GM12878 (cell line): ENCODE results near the gene ZDHHC7. TPM values are rescaled to one million over a fixed set of nuclear protein-coding genes. Genes with fewer than 3 reads are reported as not detected.
A peak's percentile ranks its signal among the peaks of the same experiment; 100 is the strongest.

Experiments used
- ASH2L ChIP-seq: fragments of 300-600, 200-600 bp; sonication (generic); IDR thresholded peaks from 2 replicates; pipeline ENCODE4 v1.6.1; 2017; ENCODE audit warnings: low read depth, mild to moderate bottlenecking, borderline replicate concordance
- BACH1 ChIP-seq: fragments of 450-650 bp; IDR thresholded peaks from 2 replicates; pipeline ENCODE4 v1.6.1; 2017; ENCODE audit warnings: mild to moderate bottlenecking, borderline replicate concordance
- BMI1 ChIP-seq: fragments of 450-650 bp; IDR thresholded peaks from 2 replicates; pipeline ENCODE4 v1.6.1; 2016; ENCODE audit warnings: mild to moderate bottlenecking, moderate library complexity, borderline replicate concordance
- CBFB ChIP-seq: IDR thresholded peaks from 2 replicates; pipeline ENCODE4 v1.6.1; 2016; ENCODE audit warnings: antibody characterized with exemption, low read depth
- CREM ChIP-seq: IDR thresholded peaks from 2 replicates; pipeline ENCODE4 v1.6.1; 2014; ENCODE audit warnings: antibody characterized with exemption, low read depth
- CUX1 ChIP-seq: IDR thresholded peaks from 2 replicates; pipeline ENCODE4 v1.6.1; 2012; ENCODE audit warnings: improper control_type of control experiment, low read depth, low read length; ENCODE audit not compliant: insufficient replicate concordance
- EGR1 ChIP-seq, 2 experiments: IDR thresholded peaks; 1 replicate in 1 of 2; 2 replicates in 1 of 2; pipeline ENCODE4 v1.6.1; 2011 to 2012; ENCODE audit warnings: low read depth in 2 of 2, low read length in 2 of 2, borderline replicate concordance in 1 of 2, mild to moderate bottlenecking in 1 of 2, moderate library complexity in 1 of 2
- JUNB ChIP-seq: IDR thresholded peaks from 2 replicates; pipeline ENCODE4 v1.6.1; 2016; ENCODE audit warnings: antibody characterized with exemption, mild to moderate bottlenecking
- MAX ChIP-seq: IDR thresholded peaks from 2 replicates; pipeline ENCODE4 v1.6.1; 2012; ENCODE audit warnings: low read depth, low read length, improper control_type of control experiment
- MEF2B ChIP-seq: fragments of 450-650 bp; IDR thresholded peaks from 2 replicates; pipeline ENCODE4 v1.6.1; 2018; ENCODE audit warnings: mild to moderate bottlenecking, moderate library complexity; ENCODE audit not compliant: partially characterized antibody, poor library complexity, severe bottlenecking
- RFX5 ChIP-seq: IDR thresholded peaks from 2 replicates; pipeline ENCODE4 v1.6.1; 2011; ENCODE audit warnings: low read depth, low read length, improper control_type of control experiment
- RUNX3 ChIP-seq: IDR thresholded peaks from 2 replicates; pipeline ENCODE4 v1.6.1; 2012; ENCODE audit warnings: low read length, inconsistent platforms
- SREBF2 ChIP-seq: IDR thresholded peaks from 2 replicates; pipeline ENCODE4 v1.6.1; 2012; ENCODE audit warnings: mild to moderate bottlenecking, low read length
- STAT3 ChIP-seq: IDR thresholded peaks from 2 replicates; pipeline ENCODE4 v1.6.1; 2011; ENCODE audit warnings: low read depth, low read length, improper control_type of control experiment
- SUPT20H ChIP-seq: IDR thresholded peaks from 2 replicates; pipeline ENCODE4 v1.6.1; 2011; ENCODE audit warnings: low read depth, mild to moderate bottlenecking, low read length, moderate library complexity, borderline replicate concordance; ENCODE audit not compliant: control insufficient read depth
- ZBTB11 ChIP-seq: fragments of 450-650 bp; formaldehyde crosslinking; IDR thresholded peaks from 2 replicates; pipeline ENCODE4 v1.5.0; 2022; ENCODE audit warnings: mild to moderate bottlenecking, missing genetic modification characterization
- ZBTB4 ChIP-seq: fragments of 450-650 bp; formaldehyde crosslinking; IDR thresholded peaks from 2 replicates; pipeline ENCODE4 v1.4.0; 2022; ENCODE audit warnings: mild to moderate bottlenecking, moderate library complexity
- polyA plus RNA-seq, 11 experiments: library from polyadenylated mRNA; depleted of rRNA in 4 of 11; unstranded in 6 of 11; stranded (reverse) in 5 of 11; fragments of >200 nt; fragmentation: Nextera tagmentation in 4 of 11; fragmentation: Illumina TruSeq in 1 of 11; extraction: Ambion mirVana in 4 of 11; extraction: Trizol in 1 of 11; gene quantifications; 1 replicate in 1 of 11; 2 replicates in 10 of 11; pipeline versions ENCODE4 v1.2.1 to v1.2.3, GENCODE V29; 2011 to 2016; ENCODE audit warnings: inconsistent platforms in 2 of 11, missing spikeins in 2 of 11, low read depth in 1 of 11
- total RNA-seq, 4 experiments: library from RNA; depleted of rRNA in 3 of 4; stranded (reverse); fragments of >200 nt in 3 of 4; fragmentation: Illumina TruSeq in 1 of 4; extraction: Trizol in 1 of 4; gene quantifications; 2 replicates each; pipeline versions ENCODE4 v1.2.1 to v1.2.3, GENCODE V29; 2013 to 2021

The ZDHHC7 gene
- total and polyA plus RNA-seq, 10 of the 15 experiments (the other 5 are each of a cell fraction or from before 2014, with no cell fraction given), result 0.87 to 26.0 (median 20.0) TPM

GRCh38 chr16:85027349-85027957, 16.1 kb upstream of the ZDHHC7 start, which contains the start of gene KIAA0513 (continued):
- TF ChIP-seq ZBTB11 (CRISPR knock-in tag), result peak; percentile 72
- no peak for TF ChIP-seq BMI1
- no peak for TF ChIP-seq RUNX3
- TF ChIP-seq CREM, result no peak
- no peak for TF ChIP-seq CUX1
- no peak for TF ChIP-seq SUPT20H
- no peak for TF ChIP-seq ASH2L
- no peak for TF ChIP-seq STAT3
- peak in 1 of 2 experiments; percentile 80; a peak in 2 of 3 replicates for TF ChIP-seq EGR1 (IDR thresholded peaks at IDR 0.05; ENCODE audit: borderline replicate concordance in 1 of 2, low read depth in 2 of 2, low read length in 2 of 2)
- TF ChIP-seq MAX, result peak; percentile 58; the same call in 1 of the 2 replicates
- no peak for TF ChIP-seq SREBF2
- no peak for TF ChIP-seq RFX5
- peak; percentile 81; the same call in 1 of the 2 replicates for TF ChIP-seq ZBTB4 (CRISPR knock-in tag)
- TF ChIP-seq BACH1, result peak; percentile 75; the same call in 1 of the 2 replicates
- TF ChIP-seq CBFB, result no peak
- TF ChIP-seq JUNB, result no peak
- no peak for TF ChIP-seq MEF2B
